Muscle of back (tissue), 11 donors: ENCODE measurements around the gene NAB2. TPM values are rescaled to one million over a fixed set of nuclear protein-coding genes. Genes with fewer than 3 reads are reported as not detected.
A peak's percentile ranks its signal among the peaks of the same experiment; 100 is the strongest.
"Not testable (repeated sequence)": the region's sequence is repeated elsewhere in the genome, so short reads cannot be mapped to it uniquely, and the experiment has no call there.

Source experiments
- DNase-seq, 3 donors: peaks; one replicate each; pipeline versions ENCODE4 v3.0.0 to v3.0.0-alpha.2; 2013
- polyA plus RNA-seq, 10 donors: library from polyadenylated mRNA; unstranded; fragments of 120-200 nt; gene quantifications; one replicate each; pipeline ENCODE4 v1.2.1, GENCODE V29; 2013; ENCODE audit not compliant: insufficient read length in 10 of 10

NAB2 gene
- polyA plus RNA-seq, 10 donors, result 23.9 to 40.1 (median 30.4) TPM

DNA sequence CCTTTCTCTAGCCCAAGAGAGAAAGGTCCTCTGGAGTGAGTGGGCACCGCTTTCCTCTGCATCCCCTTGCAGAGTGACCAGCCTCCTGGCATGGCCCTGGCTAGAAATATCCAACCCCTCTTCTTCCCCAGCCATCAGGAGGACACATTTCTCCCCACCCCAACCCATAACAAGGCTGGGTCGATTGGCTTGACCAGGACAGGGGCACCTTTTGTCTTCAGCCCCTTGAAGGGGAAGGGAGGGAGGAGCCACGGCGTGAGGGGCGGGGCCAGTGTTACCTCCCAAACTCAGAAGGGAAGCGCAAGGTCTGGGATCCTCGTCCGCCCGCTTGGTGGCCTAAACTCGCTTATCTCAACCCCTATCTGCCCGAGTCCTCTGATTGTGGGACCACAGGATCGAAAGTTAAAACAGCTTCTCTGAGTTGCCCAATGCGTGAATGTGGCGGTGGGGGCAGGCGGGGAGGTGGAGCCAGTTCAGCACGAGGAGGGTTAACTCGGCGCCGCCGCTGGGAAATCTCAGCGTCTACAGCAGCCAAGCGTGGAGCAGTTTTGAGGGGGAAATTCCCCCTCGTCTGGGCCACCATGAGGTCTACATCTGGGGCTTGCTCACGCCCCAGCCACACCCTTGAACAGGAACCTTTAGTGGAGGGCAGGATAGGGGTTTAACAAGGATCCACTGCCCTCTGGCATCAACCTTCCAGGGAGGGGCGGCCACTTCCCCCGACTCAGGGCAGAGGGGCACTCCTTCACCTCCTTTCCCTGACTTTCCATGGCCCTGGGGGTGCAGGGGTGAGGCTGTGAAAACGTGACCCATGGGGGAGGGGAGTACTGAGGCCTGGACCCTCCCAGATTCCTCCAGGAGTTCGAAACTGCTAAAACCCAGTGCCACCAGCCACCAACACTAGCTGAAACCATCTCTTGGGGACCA lies 21.5 kb downstream of the NAB2 start:
- peak in 1 of 3 donors; percentile 78 for DNase-seq

DNA sequence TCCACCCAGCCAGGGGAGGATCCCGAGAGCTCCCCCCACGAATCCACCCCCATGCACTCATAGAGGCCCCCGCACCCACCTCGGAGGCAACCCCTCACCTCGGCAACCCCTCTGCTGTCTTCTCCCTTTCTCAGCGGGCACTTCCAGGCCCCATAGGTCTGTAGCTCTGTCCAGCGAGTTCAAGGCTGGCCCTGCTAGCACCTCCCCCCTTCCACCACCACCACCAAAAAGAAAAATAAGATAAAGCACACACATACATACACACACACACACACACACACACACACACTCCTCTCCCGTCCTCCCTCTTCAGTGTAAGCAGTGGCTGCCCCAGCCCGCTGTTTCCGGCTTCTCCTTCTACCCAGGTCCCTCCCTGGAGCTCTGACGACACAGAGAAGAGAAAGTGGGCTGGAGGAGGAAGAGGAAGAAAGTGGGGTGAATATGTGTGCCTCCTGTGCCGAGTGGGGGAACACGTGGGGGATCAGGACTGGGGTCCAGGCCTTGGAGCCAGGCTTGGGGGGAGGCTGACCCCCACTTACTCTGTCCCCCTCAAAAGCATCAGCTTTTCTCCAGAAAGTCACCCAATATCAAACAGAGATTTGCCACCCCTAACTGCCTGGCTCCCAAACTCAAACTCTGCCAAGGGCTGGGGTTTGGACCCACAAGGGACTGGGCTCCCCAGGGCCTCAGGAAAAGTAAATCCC lies 22.3 kb downstream of the NAB2 start, which contains the start of gene STAT6:
STAT6 (minus strand) TSS at position 332 of the 704 bp plus-strand sequence. CDS start 3,084 bp downstream, outside the sequence.
- peak; percentile 83 to 94 (median 84) for DNase-seq

GRCh38 chr12:57112492-57113294 lies 23.8 kb downstream of the NAB2 start:
- no peak for DNase-seq

DNA sequence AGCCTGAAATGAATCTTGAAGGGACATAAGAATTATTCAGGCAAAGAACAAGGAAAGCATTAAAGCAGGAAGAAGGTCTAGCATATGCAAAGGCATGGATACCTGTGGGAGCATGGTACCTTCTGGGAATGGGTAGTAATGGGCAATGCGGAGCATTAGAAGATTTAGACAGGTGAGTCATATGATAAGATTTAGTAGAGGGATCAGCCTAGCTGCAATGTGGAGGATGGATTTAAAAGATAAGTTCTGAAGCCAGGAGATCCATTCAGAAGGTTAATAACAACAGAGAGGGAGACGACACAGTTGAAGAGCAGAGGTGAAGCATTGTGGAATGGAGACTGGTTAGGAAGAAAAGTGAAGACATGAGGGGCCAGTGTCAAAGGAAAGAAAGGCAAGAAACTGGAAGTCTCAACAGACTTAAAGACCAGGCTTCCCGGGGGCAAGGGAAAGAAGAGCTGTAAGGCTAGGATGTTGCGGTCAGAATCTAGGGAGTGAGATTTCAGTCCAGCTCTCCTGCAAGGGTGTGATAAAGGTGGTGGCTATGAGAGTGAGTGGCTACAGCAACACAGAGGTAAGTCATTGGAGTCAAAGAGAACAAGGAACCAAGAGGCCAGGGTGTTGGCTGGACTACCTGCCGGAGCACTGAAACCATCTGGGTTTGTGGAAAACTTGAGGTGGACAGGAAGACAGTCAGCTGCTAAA lies 27.8 kb downstream of the NAB2 start:
- DNase-seq, result no peak

- DNase-seq, result peak in 1 of 3 donors; percentile 37
Observed at GRCh38 chr12:57118711-57119271, 29.9 kb downstream of the NAB2 start.

DNA sequence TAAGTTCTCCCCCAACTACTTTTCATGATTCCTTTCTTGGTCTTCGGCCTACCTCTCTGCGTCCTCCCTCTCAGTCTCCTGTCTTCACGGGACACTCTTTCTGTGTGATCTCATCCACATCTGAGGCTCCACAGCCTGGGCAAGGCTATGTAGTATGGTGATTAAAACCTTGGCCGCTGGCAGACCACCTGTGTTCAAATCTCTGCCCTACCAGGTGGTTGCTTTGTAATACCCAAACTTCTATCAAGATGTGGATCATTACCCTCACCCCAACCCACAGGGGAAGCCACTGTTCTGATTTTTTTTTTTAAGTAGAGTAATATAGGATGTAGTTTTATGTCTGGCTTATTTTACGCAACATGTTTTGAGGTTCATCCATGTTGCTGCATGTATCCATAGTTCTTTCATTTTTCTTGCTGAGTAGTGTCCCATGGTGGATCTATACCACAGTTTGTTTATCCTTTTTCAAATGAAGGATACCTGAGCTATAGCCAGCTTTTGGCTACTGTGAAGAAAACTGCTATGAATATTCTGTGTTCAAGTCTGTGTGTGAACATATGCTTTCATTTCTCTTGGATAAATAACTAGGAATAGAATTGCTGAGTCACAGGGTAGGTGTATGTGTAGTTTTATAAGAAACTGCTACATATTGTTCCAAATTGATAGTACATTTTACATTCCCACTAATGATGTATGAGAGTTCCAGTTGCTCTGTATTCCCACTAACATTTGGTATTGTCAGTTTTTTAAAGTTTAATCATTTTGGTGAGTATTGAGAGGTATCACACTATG lies 30.6 kb downstream of the NAB2 start:
- DNase-seq, result no peak

DNA sequence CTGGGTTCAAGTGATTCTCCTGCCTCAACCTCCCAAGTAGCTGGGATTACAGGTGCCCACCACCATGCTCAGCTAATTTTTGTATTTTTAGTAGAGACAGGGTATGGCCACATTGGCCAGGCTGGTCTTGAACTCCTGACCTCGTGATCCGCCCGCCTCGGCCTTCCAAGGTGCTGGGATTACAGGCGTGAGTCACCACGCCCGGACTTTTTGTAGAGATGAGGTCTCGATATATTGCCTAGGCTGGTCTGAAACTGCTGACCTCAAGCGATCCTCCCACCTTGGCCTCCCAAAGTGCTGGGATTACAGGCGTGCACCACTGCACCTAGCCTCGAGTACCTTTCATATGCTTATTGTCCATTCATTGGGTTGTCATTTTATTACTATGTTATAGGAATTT lies 31.8 kb downstream of the NAB2 start:
- not testable (repeated sequence) for DNase-seq

GRCh38 chr12:57123813-57124212 lies 34.9 kb downstream of the NAB2 start:
- DNase-seq, result no peak

GRCh38 chr12:57124261-57124877 lies 35.5 kb downstream of the NAB2 start:
- DNase-seq, result peak in 2 of 3 donors; percentile 81 to 88

- DNase-seq, result no peak
Observed at GRCh38 chr12:57126061-57126460, 37.1 kb downstream of the NAB2 start.

DNA sequence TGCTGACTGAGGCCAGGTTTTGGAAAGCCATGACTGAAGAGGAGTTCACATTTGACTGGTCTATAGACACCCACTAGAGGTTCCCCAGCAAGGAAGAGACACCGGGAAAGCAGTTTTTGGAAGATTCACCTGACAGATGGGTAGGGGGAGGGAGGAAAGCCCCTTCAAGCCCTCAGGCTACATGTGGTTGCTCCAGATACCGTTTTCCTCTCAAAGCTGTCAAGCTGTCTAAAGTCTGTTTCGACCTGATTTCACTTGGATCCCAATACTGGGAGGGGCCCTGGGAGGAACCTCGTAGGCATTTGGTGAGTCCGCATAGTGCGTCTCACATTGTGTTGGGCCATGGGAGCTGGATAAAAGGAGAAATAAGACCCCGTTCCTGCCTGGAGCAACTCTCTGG lies 37.6 kb downstream of the NAB2 start:
- DNase-seq, result no peak

DNA sequence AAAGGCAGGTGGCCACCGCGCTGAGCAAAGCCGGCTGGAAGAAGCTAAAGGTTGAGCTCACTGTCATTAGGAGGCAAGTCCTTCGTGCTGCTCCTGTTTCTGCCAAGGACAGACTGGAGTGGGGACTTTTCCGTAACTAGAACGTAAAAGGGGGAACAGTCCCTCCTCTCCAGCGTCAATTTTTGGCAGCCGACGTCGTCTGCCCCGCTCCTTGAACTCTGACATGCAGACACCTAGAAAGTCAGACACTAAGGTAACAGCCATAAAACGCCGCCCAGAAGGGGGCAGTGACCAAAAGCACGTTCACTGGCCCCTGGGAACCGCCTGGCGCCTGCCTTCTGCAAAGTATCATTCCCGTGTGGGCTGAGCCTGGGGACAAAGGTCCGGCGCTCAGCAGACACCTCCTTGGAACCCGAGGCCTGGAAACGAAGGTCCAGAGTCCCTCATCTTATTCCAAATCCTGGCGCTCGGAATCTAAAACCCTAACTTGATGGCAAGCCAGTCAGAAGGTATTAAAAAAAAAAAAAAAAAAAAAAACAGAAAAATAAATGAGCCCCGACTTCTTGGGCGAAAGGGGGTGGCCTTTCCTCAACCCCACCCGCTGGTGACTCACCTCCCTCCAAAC lies 38.3 kb downstream of the NAB2 start:
- DNase-seq, result peak in 1 of 3 donors; percentile 71

DNA sequence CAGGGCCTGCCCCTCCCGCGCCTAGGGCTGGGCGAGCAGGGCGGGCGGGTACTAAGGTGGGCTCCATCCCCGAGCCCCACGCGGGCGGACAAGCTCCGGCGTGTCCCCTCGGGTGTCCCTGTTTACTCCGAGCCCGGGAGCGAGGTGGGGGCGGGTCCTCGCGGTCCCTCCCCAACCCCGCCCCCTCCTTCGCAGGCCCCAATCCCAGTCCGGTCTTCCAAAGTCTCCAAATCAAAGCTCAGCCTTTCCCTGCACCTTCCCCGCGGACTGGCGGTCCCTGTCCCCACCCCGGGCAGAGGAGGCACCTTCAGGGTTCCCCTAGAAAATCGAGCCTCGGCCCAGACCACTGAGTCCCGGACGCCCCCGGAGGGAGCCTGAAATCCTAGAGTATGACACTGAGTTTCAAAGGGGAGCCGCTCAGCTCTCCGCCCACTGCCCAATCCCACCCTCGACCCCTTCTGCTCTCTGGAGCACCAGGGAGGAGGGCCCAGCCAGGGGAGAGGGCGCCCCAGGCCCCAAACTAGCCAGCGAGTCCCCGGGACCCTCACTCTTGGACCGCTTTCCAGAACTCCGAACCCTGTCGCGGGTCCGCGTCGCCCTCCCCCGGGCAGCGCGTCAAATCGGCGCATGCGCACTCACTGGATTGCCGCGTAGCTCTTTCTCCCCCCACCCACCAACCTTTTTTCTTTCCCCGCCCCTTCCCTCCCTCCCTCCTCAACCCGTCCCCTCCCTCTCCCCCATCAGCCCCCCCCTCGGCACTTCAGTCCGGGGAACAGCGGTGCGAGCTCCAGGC lies 39.0 kb downstream of the NAB2 start, which contains the start of gene LRP1:
LRP1 (plus strand) TSS at position 758 of the 793 bp plus-strand sequence. CDS start 482 bp downstream, outside the sequence.
- DNase-seq, result peak; percentile 88 to 97 (median 94)

DNA sequence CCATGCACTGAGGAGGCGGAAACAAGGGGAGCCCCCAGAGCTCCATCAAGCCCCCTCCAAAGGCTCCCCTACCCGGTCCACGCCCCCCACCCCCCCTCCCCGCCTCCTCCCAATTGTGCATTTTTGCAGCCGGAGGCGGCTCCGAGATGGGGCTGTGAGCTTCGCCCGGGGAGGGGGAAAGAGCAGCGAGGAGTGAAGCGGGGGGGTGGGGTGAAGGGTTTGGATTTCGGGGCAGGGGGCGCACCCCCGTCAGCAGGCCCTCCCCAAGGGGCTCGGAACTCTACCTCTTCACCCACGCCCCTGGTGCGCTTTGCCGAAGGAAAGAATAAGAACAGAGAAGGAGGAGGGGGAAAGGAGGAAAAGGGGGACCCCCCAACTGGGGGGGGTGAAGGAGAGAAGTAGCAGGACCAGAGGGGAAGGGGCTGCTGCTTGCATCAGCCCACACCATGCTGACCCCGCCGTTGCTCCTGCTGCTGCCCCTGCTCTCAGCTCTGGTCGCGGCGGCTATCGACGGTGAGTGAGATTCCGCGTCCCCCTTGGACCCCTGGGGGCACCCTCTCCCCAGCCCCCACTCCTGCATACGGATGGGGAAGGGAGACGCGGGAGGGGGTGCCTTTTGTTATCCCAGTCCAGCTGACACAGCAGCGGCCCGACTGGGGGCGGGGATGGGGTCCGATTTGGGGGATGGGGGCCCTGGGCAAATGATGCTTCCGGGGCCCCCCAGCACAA lies 39.8 kb downstream of the NAB2 start:
- DNase-seq, result no peak

DNA sequence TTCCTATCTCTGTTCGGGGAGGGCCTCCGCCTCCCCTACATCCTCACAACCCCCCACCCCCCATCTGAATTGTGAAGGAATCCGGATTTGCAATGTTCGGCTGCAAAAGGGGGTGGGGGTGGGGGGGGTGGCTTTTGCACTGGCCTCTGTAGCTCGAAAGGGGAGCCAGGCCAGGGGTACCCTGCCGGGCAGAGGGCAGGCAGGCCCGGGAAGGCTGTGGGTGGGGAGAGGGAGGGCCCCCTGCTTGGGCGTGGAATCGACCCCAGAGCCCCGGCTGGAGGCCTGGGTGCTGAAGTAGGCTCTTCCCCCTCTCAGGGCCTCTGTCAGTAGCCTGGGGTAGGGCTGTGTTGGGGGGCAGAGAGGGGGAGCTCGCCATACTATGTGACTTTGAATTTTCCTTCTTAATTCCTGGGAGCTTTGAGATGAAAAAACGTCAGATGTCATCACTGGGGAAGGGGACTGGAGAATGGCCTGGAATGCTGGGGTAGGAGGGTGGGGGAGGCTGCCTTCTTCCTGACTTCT lies 40.5 kb downstream of the NAB2 start:
- DNase-seq, result peak in 1 of 3 donors; percentile 63

DNA sequence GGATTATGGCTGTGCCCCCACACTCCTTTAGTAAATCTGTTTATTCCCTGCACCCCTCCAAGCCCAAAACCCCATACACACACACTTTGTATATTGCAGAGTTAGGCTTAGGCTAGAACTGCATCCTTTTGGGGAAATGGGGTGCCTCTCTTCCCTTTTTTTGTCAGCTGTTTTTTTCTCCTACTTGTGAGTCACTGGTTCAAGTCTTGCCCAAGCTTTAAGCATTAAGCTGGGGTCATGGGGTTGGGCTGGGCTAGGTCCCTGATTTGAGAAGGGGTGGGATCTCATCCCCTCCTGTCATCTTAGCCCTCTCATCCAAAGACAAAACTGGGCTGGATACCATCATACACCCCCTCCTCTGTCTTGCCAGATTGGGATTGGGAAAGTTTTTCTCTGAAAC lies 41.0 kb downstream of the NAB2 start:
- peak in 1 of 3 donors; percentile 52 for DNase-seq

DNA sequence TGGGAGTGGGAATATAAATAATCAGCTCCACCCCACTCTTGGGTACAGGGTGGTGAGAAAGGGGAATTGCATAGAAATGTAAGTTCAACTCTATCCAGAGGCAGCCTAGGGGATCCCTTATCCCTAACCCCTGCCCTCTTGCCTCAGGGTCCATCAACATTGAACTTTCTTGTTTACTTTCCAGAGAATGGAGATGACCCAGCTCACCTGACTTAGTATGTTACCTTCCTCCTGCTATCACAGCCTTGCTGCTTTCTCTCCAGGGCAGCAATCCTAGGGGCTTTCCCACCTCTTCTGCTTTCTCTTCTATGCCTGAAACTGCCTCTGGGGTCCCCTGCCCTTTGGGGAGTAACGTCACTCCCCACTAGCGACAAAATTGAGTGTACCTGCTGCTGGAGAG lies 42.0 kb downstream of the NAB2 start:
- DNase-seq, result no peak
